ENCODE results near the gene QARS1.

Gene QARS1

GRCh38 chr3:49104427-49105291, at the start of gene QARS1:
Gene QARS1 (minus strand): TSS chr3:49104757. CDS start chr3:49104733, 24 bp downstream.
- in situ Hi-C loops (cut with HindIII; ENCODE audit: low sequenced_read_pairs) = no loop called here

- in situ Hi-C loops (cut with HindIII; ENCODE audit: low sequenced_read_pairs) = no loop called here
Observed at GRCh38 chr3:49153349-49153912, 48.9 kb upstream of the QARS1 start.

- in situ Hi-C loops (cut with HindIII; ENCODE audit: low sequenced_read_pairs) = no loop called here
Observed at GRCh38 chr3:49151610-49152009, 47.1 kb upstream of the QARS1 start.

GRCh38 chr3:49148159-49148558, 43.6 kb upstream of the QARS1 start:
- in situ Hi-C loops (cut with HindIII; ENCODE audit: low sequenced_read_pairs) = no loop called here

GRCh38 chr3:49140080-49140479, 35.5 kb upstream of the QARS1 start:
- in situ Hi-C loops (cut with HindIII; ENCODE audit: low sequenced_read_pairs) = no loop called here

GRCh38 chr3:49135499-49135898, 30.9 kb upstream of the QARS1 start:
- in situ Hi-C loops (cut with HindIII; ENCODE audit: low sequenced_read_pairs) = no loop called here

GRCh38 chr3:49134471-49135265, 30.1 kb upstream of the QARS1 start:
- in situ Hi-C loops (cut with HindIII; ENCODE audit: low sequenced_read_pairs) = no loop called here

- in situ Hi-C loops (cut with HindIII; ENCODE audit: low sequenced_read_pairs) = no loop called here
Observed at GRCh38 chr3:49133226-49133951, 28.8 kb upstream of the QARS1 start.

- in situ Hi-C loops (cut with HindIII; ENCODE audit: low sequenced_read_pairs) = no loop called here
Observed at GRCh38 chr3:49132437-49133225, 28.1 kb upstream of the QARS1 start, which contains the start of gene LAMB2. Gene LAMB2 (minus strand): TSS chr3:49133050. CDS start chr3:49132867, 183 bp downstream.

GRCh38 chr3:49132073-49132436, 27.5 kb upstream of the QARS1 start:
- in situ Hi-C loops (cut with HindIII; ENCODE audit: low sequenced_read_pairs) = no loop called here

- in situ Hi-C loops (cut with HindIII; ENCODE audit: low sequenced_read_pairs) = no loop called here
Observed at GRCh38 chr3:49131576-49131975, 27.0 kb upstream of the QARS1 start.

- in situ Hi-C loops (cut with HindIII; ENCODE audit: low sequenced_read_pairs) = no loop called here
Observed at GRCh38 chr3:49131040-49131439, 26.5 kb upstream of the QARS1 start.

GRCh38 chr3:49124991-49125670, 20.6 kb upstream of the QARS1 start:
- in situ Hi-C loops (cut with HindIII; ENCODE audit: low sequenced_read_pairs) = no loop called here

- in situ Hi-C loops (cut with HindIII; ENCODE audit: low sequenced_read_pairs) = no loop called here
Observed at GRCh38 chr3:49124203-49124602, 19.6 kb upstream of the QARS1 start.

- in situ Hi-C loops (cut with HindIII; ENCODE audit: low sequenced_read_pairs) = no loop called here
Observed at GRCh38 chr3:49123687-49124086, 19.1 kb upstream of the QARS1 start.

GRCh38 chr3:49122886-49123545, 18.5 kb upstream of the QARS1 start:
- in situ Hi-C loops (cut with HindIII; ENCODE audit: low sequenced_read_pairs) = no loop called here

GRCh38 chr3:49122451-49122850, 17.9 kb upstream of the QARS1 start:
- in situ Hi-C loops (cut with HindIII; ENCODE audit: low sequenced_read_pairs) = no loop called here

- in situ Hi-C loops (cut with HindIII; ENCODE audit: low sequenced_read_pairs) = no loop called here
Observed at GRCh38 chr3:49122022-49122421, 17.5 kb upstream of the QARS1 start.

GRCh38 chr3:49121132-49121736, 16.7 kb upstream of the QARS1 start:
- in situ Hi-C loops (cut with HindIII; ENCODE audit: low sequenced_read_pairs) = no loop called here
